ENCODE measurements around the gene SLC30A2. TPM values are rescaled to one million over a fixed set of nuclear protein-coding genes. Genes with fewer than 3 reads are reported as not detected.

SLC30A2 gene
- total and polyA plus RNA-seq, 4 experiments from 2014 or later = not detected

DNA sequence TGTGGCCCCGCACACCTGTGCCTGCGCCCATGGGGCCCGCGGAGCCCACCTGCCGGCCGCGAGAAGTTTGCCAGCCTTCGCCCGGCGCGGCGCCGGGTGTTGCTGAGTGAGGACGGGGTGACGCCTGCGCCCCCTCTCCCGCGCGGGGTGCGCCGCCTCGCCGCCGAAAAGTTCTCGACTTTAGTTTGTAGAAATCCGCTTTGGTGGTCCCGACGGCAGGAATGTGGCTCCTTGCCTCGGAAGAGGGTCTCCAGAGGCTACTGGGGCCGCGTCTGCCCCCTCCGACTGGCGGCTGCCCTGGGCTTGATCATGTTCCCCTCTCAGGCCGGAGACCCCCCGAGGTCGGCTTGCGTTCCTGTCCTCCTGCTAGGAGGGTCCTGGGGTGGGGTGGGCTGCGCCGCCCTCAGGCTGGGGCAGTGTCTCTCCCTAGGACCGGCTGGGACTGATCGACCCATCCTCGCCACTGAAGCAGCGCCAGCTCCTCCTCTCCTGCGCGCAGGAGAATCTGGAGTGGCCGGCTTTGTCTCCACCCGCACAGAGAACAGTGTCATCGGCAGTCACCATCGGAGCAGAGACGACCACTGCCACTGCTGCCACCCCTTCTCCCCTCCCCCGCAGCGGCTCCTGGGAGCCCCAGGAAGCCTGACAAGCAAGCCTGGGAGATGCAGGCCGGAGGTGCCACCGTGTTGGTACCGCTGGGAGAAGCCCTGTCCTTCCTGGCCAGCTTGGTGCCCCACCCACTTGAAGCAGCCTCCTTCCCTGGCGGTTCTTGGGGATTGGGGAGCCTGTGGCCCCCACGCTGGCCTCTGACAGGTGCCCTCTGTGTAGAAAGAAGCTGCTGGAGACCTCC is 553 bp upstream of the SLC30A2 start:
- H3K27ac ChIP-seq (ENCODE audit: low read depth, low read length) = no peak overlapping the region
- Mint-ChIP-seq H3K27ac (no peak overlapping the region), H3K27me3 (peaks cover 50 to 54% of the 10 kb centered on the region in 2 donors), H3K36me3 (no peaks in the 10 kb centered on the region), H3K4me1 (peaks cover 0 to 11% (median under 1%) of the 10 kb centered on the region in 4 donors), H3K9me3 (no peaks in the 10 kb centered on the region), H3K4me3 (no peak overlapping the region)
- intact Hi-C loops (cut with micrococcal nuclease) = no loop called here
- ChIA-PET CTCF (ENCODE audit: partially characterized antibody) (no interaction called here), POLR2A (ENCODE audit: partially characterized antibody) (interaction anchor here (2.4 kb wide), 1 partner anchor 10 kb away, joined by 8 read pairs; no protein-coding TSS in a partner anchor)
- no peaks in the 10 kb centered on the region for H3K36me3 ChIP-seq (ENCODE audit: insufficient read depth, low read length)
- H3K4me1 ChIP-seq (ENCODE audit: insufficient read depth, low read length) = no peaks in the 10 kb centered on the region
- no peak overlapping the region for H3K4me3 ChIP-seq (ENCODE audit: low read length in 2 of 2)
- H3K9me3 ChIP-seq (ENCODE audit: control insufficient read depth in 1 of 2, low read length in 2 of 2) = no peaks in the 10 kb centered on the region
- no peak for DNase-seq
- peaks cover 20% of the 10 kb centered on the region for H3K27me3 ChIP-seq (ENCODE audit: insufficient read depth, low read length)

DNA sequence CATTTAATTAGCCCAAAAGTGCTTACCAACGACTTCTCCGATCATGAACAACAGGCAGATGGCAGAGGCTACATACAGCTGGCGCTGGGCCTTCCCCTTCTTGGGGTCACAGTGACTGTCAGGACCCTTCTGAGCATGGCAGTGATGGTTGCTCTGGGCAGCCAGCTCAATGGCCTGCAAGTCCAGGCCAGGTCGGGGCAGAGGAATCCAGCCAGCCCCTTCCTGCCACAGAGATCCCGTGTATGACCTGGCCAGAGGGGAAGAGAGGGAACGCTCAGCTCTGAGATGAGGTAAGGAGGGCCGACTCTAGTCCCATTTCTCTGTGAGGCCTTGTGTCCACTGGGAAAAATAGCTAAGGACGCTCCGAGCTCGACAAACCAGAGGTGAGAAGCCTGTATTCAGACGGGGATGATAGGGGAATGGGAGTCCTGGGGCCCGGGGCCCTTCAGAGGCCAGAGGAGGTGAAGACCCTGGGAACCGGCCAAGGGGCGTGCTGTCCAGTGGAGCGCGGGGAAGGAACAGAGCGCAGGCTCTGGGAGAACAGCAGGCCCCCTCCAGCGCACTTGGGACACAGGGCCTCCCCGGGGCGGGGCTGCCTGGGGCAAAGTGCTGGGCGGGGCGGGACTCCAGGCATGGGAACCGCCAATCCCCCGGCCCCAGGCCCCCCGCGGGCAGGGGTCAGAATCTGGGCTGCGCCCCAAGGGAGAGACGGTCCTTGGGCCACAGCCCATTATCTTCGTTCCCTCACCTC is 772 bp downstream of the SLC30A2 start:
- no peak overlapping the region for H3K27ac Mint-ChIP-seq
- Histone ChIP-seq H3K36me3 (ENCODE audit: insufficient read depth, low read length) (no peaks in the 10 kb centered on the region), H3K9me3 (ENCODE audit: control insufficient read depth in 1 of 2, low read length in 2 of 2) (no peaks in the 10 kb centered on the region), H3K4me3 (ENCODE audit: low read length in 2 of 2) (no peak overlapping the region), H3K4me1 (ENCODE audit: insufficient read depth, low read length) (no peaks in the 10 kb centered on the region), H3K27ac (ENCODE audit: low read depth, low read length) (no peak overlapping the region), H3K27me3 (ENCODE audit: insufficient read depth, low read length) (peaks cover 20% of the 10 kb centered on the region)
- H3K9me3 Mint-ChIP-seq = no peaks in the 10 kb centered on the region
- H3K36me3 Mint-ChIP-seq = no peaks in the 10 kb centered on the region
- no peak for DNase-seq
- intact Hi-C loops (cut with micrococcal nuclease) = no loop called here
- H3K4me3 Mint-ChIP-seq = peak overlapping the region in 3 of 8 donors; percentile 10 to 25 (median 11)
- POLR2A ChIA-PET (ENCODE audit: partially characterized antibody) = interaction anchor here (2.4 kb wide), 1 partner anchor 9 kb away, joined by 8 read pairs; no protein-coding TSS in a partner anchor
- CTCF ChIA-PET (ENCODE audit: partially characterized antibody) = interaction anchor here (1.1 kb wide), 1 partner anchor 100 kb away, joined by 3 read pairs; no protein-coding TSS in a partner anchor
- H3K27me3 Mint-ChIP-seq = peaks cover 44 to 49% of the 10 kb centered on the region in 2 donors
- H3K4me1 Mint-ChIP-seq = peaks cover 0 to 11% (median 0%) of the 10 kb centered on the region in 4 donors

- Mint-ChIP-seq H3K4me3 (no peak overlapping the region), H3K36me3 (no peaks in the 10 kb centered on the region), H3K4me1 (peaks cover 0 to 11% (median 0%) of the 10 kb centered on the region in 4 donors), H3K9me3 (no peaks in the 10 kb centered on the region), H3K27me3 (peaks cover 42 to 44% of the 10 kb centered on the region in 2 donors), H3K27ac (peak overlapping the region in 1 of 7 donors; percentile 22)
- POLR2A ChIA-PET (ENCODE audit: partially characterized antibody) = interaction anchor here (0.6 to 2.4 kb wide), 2 partner anchors 8 to 909 kb away, joined by 3 to 8 read pairs; no protein-coding TSS in a partner anchor
- Histone ChIP-seq H3K4me3 (ENCODE audit: low read length in 2 of 2) (no peak overlapping the region), H3K9me3 (ENCODE audit: control insufficient read depth in 1 of 2, low read length in 2 of 2) (no peaks in the 10 kb centered on the region), H3K27me3 (ENCODE audit: insufficient read depth, low read length) (peaks cover 20% of the 10 kb centered on the region), H3K27ac (ENCODE audit: low read depth, low read length) (no peak overlapping the region), H3K36me3 (ENCODE audit: insufficient read depth, low read length) (no peaks in the 10 kb centered on the region), H3K4me1 (ENCODE audit: insufficient read depth, low read length) (no peaks in the 10 kb centered on the region)
- CTCF ChIA-PET (ENCODE audit: partially characterized antibody) = interaction anchor here (1.1 to 2.4 kb wide), 2 partner anchors 9 to 101 kb away, joined by 3 to 8 read pairs; no protein-coding TSS in a partner anchor
- intact Hi-C loops (cut with micrococcal nuclease) = no loop called here
- no peak for DNase-seq
Measured at GRCh38 chr1:26044414-26044813, 1.5 kb downstream of the SLC30A2 start.

GRCh38 chr1:26043765-26044164 is 2.2 kb downstream of the SLC30A2 start:
- H3K9me3 ChIP-seq (ENCODE audit: control insufficient read depth in 1 of 2, low read length in 2 of 2) = no peaks in the 10 kb centered on the region
- H3K36me3 Mint-ChIP-seq = no peaks in the 10 kb centered on the region
- no peaks in the 10 kb centered on the region for H3K9me3 Mint-ChIP-seq
- no peak overlapping the region for H3K4me3 Mint-ChIP-seq
- H3K4me3 ChIP-seq (ENCODE audit: low read length in 2 of 2) = no peak overlapping the region
- no peak overlapping the region for H3K27ac ChIP-seq (ENCODE audit: low read depth, low read length)
- intact Hi-C loops (cut with micrococcal nuclease) = no loop called here
- ChIA-PET CTCF (ENCODE audit: partially characterized antibody) (interaction anchor here (1.1 to 2.4 kb wide), 4 partner anchors 9 to 374 kb away, joined by 3 to 8 read pairs (median 4); no protein-coding TSS in a partner anchor), POLR2A (ENCODE audit: partially characterized antibody) (interaction anchor here (0.6 kb wide), 1 partner anchor 910 kb away, joined by 3 read pairs; no protein-coding TSS in a partner anchor)
- H3K36me3 ChIP-seq (ENCODE audit: insufficient read depth, low read length) = no peaks in the 10 kb centered on the region
- H3K27ac Mint-ChIP-seq = no peak overlapping the region
- peaks cover 39 to 40% of the 10 kb centered on the region in 2 donors for H3K27me3 Mint-ChIP-seq
- peaks cover 0 to 11% (median 0%) of the 10 kb centered on the region in 4 donors for H3K4me1 Mint-ChIP-seq
- no peaks in the 10 kb centered on the region for H3K4me1 ChIP-seq (ENCODE audit: insufficient read depth, low read length)
- no peak for DNase-seq
- peaks cover 20% of the 10 kb centered on the region for H3K27me3 ChIP-seq (ENCODE audit: insufficient read depth, low read length)

DNA sequence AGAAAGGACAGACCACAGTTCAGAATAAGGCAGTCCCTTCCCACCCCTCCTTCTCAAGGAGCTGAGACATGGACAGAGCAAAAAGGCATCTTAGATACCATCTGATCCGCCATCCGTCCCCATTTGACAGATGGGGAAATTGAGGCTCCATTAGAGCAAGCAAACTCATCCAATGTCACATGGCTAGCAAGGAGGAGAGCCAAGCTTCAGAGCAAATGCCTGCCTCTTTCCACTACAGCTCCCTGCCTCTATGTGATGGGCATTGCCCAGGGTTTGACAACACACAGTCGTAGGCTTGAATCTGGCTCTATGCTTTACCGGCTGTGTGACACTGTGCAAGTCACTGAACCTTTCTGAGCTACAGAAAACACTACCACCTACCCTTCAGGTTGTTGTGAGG is 3.9 kb downstream of the SLC30A2 start:
- Histone ChIP-seq H3K27me3 (ENCODE audit: insufficient read depth, low read length) (peaks cover 12% of the 10 kb centered on the region), H3K4me3 (ENCODE audit: low read length in 2 of 2) (no peak overlapping the region), H3K27ac (ENCODE audit: low read depth, low read length) (no peak overlapping the region), H3K9me3 (ENCODE audit: control insufficient read depth in 1 of 2, low read length in 2 of 2) (no peaks in the 10 kb centered on the region), H3K4me1 (ENCODE audit: insufficient read depth, low read length) (no peaks in the 10 kb centered on the region), H3K36me3 (ENCODE audit: insufficient read depth, low read length) (no peaks in the 10 kb centered on the region)
- CTCF ChIA-PET (ENCODE audit: partially characterized antibody) = interaction anchor here (0.9 to 2.4 kb wide), 2 partner anchors 7 to 44 kb away, joined by 3 to 8 read pairs; partner anchors contain the start of gene PAFAH2
- Mint-ChIP-seq H3K4me3 (no peak overlapping the region), H3K9me3 (no peaks in the 10 kb centered on the region), H3K4me1 (peaks cover 0 to 8% (median 0%) of the 10 kb centered on the region in 4 donors), H3K36me3 (no peaks in the 10 kb centered on the region), H3K27ac (peak overlapping the region in 1 of 7 donors; percentile 51), H3K27me3 (peaks cover 25 to 26% of the 10 kb centered on the region in 2 donors)
- POLR2A ChIA-PET (ENCODE audit: partially characterized antibody) = no interaction called here
- intact Hi-C loops (cut with micrococcal nuclease) = no loop called here
- no peak for DNase-seq

DNA sequence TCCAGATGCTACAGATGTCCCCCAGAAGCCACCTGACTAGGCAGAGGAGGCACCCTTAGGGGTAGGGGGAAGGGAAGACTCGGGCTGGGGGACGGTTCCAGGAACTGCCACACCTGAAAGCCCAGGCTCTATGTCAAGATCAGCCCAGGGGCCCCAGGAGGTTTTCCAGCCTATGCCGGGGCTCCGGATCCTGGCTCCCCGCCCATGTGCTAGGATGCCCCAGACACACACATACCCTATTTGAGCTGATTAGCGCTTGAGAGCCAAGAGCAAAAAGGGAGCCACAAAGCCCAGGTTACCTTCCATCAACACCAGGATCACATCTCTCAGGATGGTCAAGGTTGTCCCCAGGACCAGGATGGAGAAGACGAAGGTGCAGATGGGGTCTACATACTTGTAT is 4.5 kb downstream of the SLC30A2 start:
- Mint-ChIP-seq H3K36me3 (no peaks in the 10 kb centered on the region), H3K9me3 (no peaks in the 10 kb centered on the region), H3K4me3 (no peak overlapping the region), H3K27ac (peak overlapping the region in 1 of 7 donors; percentile 51), H3K27me3 (peaks cover 23 to 24% of the 10 kb centered on the region in 2 donors), H3K4me1 (peaks cover 0 to 5% (median 0%) of the 10 kb centered on the region in 4 donors)
- Histone ChIP-seq H3K9me3 (ENCODE audit: control insufficient read depth in 1 of 2, low read length in 2 of 2) (no peaks in the 10 kb centered on the region), H3K27me3 (ENCODE audit: insufficient read depth, low read length) (peaks cover 8% of the 10 kb centered on the region), H3K4me1 (ENCODE audit: insufficient read depth, low read length) (no peaks in the 10 kb centered on the region), H3K27ac (ENCODE audit: low read depth, low read length) (no peak overlapping the region), H3K36me3 (ENCODE audit: insufficient read depth, low read length) (no peaks in the 10 kb centered on the region), H3K4me3 (ENCODE audit: low read length in 2 of 2) (no peak overlapping the region)
- CTCF ChIA-PET (ENCODE audit: partially characterized antibody) = interaction anchor here (0.9 kb wide), 1 partner anchor 44 kb away, joined by 3 read pairs; the partner anchor contains the start of gene PAFAH2
- POLR2A ChIA-PET (ENCODE audit: partially characterized antibody) = no interaction called here
- intact Hi-C loops (cut with micrococcal nuclease) = no loop called here
- no peak for DNase-seq
